Mesodermal cell (in vitro differentiated cells): Measurements from ENCODE around the gene ASXL3. TPM values are rescaled to one million over a fixed set of nuclear protein-coding genes. Genes with fewer than 3 reads are reported as not detected.

ENCODE experiments used
- H3K27ac ChIP-seq: 2 replicates; pipeline ENCODE4 v1.7.0; 2013; ENCODE audit warnings: mild to moderate bottlenecking, low read depth, low read length, moderate library complexity; ENCODE audit not compliant: severe bottlenecking
- H3K36me3 ChIP-seq: 2 replicates; pipeline ENCODE4 v1.7.1; 2013; ENCODE audit warnings: mild to moderate bottlenecking, low read length, moderate library complexity; ENCODE audit not compliant: control insufficient read depth, insufficient read depth
- H3K4me1 ChIP-seq: one replicate; pipeline ENCODE4 v1.7.1; 2013; ENCODE audit warnings: mild to moderate bottlenecking, low read length; ENCODE audit not compliant: insufficient read depth, control insufficient read depth, poor library complexity, severe bottlenecking
- H3K4me3 ChIP-seq: 2 replicates; pipeline ENCODE4 v1.7.0; 2013; ENCODE audit warnings: low read length, control low read depth, mild to moderate bottlenecking; ENCODE audit not compliant: insufficient read depth, poor library complexity, severe bottlenecking; ENCODE audit errors: extremely low read depth
- H3K9me3 ChIP-seq: 2 replicates; pipeline ENCODE4 v1.7.1; 2013; ENCODE audit warnings: mild to moderate bottlenecking, low read length, moderate library complexity; ENCODE audit not compliant: control insufficient read depth
- WGBS, 2 experiments: methylation state at CpG; one replicate each; pipeline ENCODE4 v1.1.5; 2013; ENCODE audit warnings: missing lambda C conversion rate in 2 of 2; ENCODE audit not compliant: insufficient coverage in 2 of 2; 5-methylcytosine and 5-hydroxymethylcytosine counted together
- polyA plus RNA-seq, 2 experiments: library from polyadenylated mRNA; stranded (reverse); fragments of 50-300 nt; gene quantifications; one replicate each; pipeline ENCODE4 v1.2.3, GENCODE V29; 2013

Gene ASXL3
- polyA plus RNA-seq (2013, experiment 1 of 2): 6.0 TPM
- 8.5 TPM for polyA plus RNA-seq (2013, experiment 2 of 2)

DNA sequence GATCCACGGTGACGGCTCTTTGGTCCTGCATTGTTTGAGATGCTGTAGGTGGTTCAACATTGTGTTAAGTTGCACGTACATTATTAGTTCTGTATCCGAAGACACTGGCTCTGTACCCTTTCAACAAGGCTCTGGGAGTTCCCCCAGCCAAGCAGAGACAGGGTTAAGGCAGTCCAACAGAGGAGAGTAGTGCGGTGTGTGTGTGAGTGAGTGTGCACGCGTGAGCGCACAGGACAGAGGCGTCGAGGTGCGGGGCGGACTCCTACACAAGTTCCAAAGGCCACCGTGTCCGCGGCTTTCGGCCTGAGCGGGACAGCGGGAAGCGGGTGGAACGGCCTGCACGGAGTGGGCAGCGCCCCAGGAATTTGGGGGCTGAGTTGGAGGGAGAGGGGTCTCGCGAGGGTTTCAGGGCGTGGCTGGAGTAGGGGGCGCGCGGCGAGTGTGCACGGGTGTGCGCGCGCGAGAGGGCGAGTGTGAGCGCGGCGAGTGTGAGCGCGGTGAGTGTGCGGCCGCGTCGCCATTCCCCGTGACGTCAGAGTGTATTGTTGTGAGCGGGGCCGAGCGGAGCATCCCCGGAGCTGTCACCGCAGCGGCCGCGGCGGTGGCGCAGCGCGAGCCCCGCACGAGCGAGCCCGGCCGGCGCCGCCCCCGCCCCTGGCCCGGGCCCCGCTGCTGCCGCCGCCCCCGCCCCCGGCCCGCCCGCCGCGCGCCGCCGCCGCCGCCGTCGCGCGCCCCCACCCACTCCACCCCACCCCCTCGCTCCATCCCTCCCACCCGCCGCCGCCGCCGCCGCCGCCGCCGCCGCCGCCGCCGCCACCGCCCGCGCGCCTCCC, at the start of gene ASXL3:
TSS of gene ASXL3 (plus strand) at position 535 of the 833 bp plus-strand sequence. CDS start 413 bp downstream, outside the sequence.
- WGBS, 2 experiments: 2 to 6% methylated on average over 12 to 26 of the region's 103 CpGs
- H3K27ac ChIP-seq: peak within 1 kb of the TSS; percentile 87
- H3K9me3 ChIP-seq: no peaks in the 10 kb centered on the region
- H3K4me3 ChIP-seq: peak within 1 kb of the TSS; percentile 66
- no peaks in the 10 kb centered on the region for H3K4me1 ChIP-seq
- H3K36me3 ChIP-seq: no peaks in the 10 kb centered on the region

DNA sequence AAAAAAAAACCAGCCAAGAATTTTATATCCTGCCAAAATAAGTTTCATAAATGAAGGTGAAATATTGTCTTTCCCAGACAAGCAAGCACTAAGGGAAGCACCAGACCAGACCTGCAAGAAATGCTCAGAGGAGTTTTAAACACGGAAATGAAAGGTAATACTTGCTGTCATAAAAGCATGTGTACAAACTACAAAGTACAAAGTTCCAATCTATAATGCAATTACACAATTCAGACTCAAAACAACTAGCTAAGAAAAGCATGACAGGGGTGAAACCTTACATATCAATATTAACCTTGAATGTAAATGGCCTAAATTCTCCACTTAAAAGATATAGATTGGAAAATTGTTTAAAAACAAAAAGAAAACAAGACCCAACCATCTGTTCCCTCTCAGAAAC, 45.0 kb upstream of the ASXL3 start:
- no peaks in the 10 kb centered on the region for H3K9me3 ChIP-seq
- no peak overlapping the region for H3K4me3 ChIP-seq
- WGBS, 2 experiments: no CpG with 5 or more reads among the region's 1 CpG
- H3K36me3 ChIP-seq: no peaks in the 10 kb centered on the region
- no peaks in the 10 kb centered on the region for H3K4me1 ChIP-seq
- no peak overlapping the region for H3K27ac ChIP-seq

DNA sequence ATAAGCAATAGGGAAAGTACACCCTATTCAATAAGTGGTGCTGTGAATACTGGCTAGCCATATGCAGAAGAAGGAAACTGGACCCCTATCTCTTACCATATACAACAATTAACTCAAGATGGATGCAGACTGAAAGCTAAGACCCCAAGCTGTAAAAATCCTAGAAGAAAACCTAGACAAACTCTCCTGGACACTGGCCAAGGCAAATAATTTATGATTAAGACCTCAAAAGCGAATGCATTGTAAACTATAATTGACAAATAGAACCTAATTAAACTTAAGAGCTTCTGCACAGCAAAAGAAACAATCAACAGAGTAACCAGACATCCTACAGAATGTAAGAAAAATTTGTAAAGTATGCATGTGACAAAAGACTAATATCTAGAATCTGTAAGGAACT, 41.1 kb upstream of the ASXL3 start:
- H3K4me1 ChIP-seq: no peaks in the 10 kb centered on the region
- H3K36me3 ChIP-seq: no peaks in the 10 kb centered on the region
- H3K9me3 ChIP-seq: no peaks in the 10 kb centered on the region
- no peak overlapping the region for H3K4me3 ChIP-seq
- H3K27ac ChIP-seq: no peak overlapping the region
- WGBS, 2 experiments: no CpG with 5 or more reads among the region's 1 CpG

GRCh38 chr18:33538418-33539042, 39.5 kb upstream of the ASXL3 start:
- Histone ChIP-seq H3K27ac (no peak overlapping the region), H3K9me3 (no peaks in the 10 kb centered on the region), H3K4me3 (no peak overlapping the region), H3K4me1 (no peaks in the 10 kb centered on the region), H3K36me3 (no peaks in the 10 kb centered on the region)
- WGBS, 2 experiments: 93 to 100% methylated on average over 3 to 4 of the region's 6 CpGs

DNA sequence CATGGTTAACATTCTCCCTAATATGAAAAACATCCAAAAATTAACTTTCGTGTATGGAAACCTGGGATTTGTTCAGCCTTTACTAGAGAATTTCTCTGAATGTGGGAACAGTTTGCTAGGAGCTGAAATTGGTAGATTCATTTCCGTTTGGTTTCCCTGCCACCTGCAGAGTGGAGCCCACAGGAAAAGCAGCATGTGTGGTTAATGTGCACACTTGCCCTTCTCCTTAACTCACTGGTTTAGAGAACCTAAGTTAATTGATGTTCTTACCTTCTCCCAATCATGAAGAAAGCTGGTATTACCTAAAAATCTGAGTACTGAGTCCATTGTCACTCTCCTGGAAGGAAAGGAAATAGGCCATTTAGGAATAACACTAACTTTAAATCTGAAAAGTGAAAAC, 37.6 kb upstream of the ASXL3 start:
- no peak overlapping the region for H3K27ac ChIP-seq
- no peaks in the 10 kb centered on the region for H3K4me1 ChIP-seq
- no peaks in the 10 kb centered on the region for H3K36me3 ChIP-seq
- H3K4me3 ChIP-seq: no peak overlapping the region
- no peaks in the 10 kb centered on the region for H3K9me3 ChIP-seq
- no CpG with 5 or more reads among the region's 2 CpGs for WGBS, 2 experiments

DNA sequence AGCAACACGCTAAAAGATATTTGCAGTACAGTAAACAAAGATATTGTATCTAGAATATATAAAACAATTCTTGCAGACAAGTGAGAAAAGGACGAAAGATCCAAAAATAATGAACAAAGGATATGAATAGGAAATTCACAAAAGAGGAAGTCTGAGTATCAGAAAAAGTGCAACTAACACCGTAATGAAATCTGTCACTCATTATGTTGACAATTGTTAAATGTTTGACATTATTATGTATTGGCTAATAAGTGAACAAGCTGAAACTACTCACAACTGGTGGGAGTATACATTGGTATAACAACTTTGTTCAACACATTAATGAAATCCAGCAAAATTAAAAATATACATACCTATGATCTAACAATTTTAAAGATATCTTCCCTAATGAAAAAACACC, 36.7 kb upstream of the ASXL3 start:
- no peaks in the 10 kb centered on the region for H3K9me3 ChIP-seq
- no peak overlapping the region for H3K4me3 ChIP-seq
- H3K4me1 ChIP-seq: no peaks in the 10 kb centered on the region
- no peaks in the 10 kb centered on the region for H3K36me3 ChIP-seq
- H3K27ac ChIP-seq: no peak overlapping the region
- WGBS, 2 experiments: no CpG with 5 or more reads among the region's 3 CpGs

- H3K4me3 ChIP-seq: no peak overlapping the region
- H3K27ac ChIP-seq: no peak overlapping the region
- H3K9me3 ChIP-seq: no peaks in the 10 kb centered on the region
- peaks cover 14% of the 10 kb centered on the region for H3K4me1 ChIP-seq
- H3K36me3 ChIP-seq: no peaks in the 10 kb centered on the region
- WGBS, 2 experiments: 90 to 100% methylated on average over 2 of the region's 2 CpGs
Measured at GRCh38 chr18:33556846-33557245, 21.2 kb upstream of the ASXL3 start.

GRCh38 chr18:33557706-33558105, 20.3 kb upstream of the ASXL3 start:
- Histone ChIP-seq H3K27ac (no peak overlapping the region), H3K9me3 (no peaks in the 10 kb centered on the region), H3K4me3 (no peak overlapping the region), H3K36me3 (no peaks in the 10 kb centered on the region), H3K4me1 (peaks cover 14% of the 10 kb centered on the region)
- no CpG with 5 or more reads among the region's 3 CpGs for WGBS, 2 experiments

- H3K4me1 ChIP-seq: peaks cover 14% of the 10 kb centered on the region
- no CpG with 5 or more reads among the region's 1 CpG for WGBS, 2 experiments
- no peak overlapping the region for H3K27ac ChIP-seq
Measured at GRCh38 chr18:33558529-33558928, 19.5 kb upstream of the ASXL3 start.

DNA sequence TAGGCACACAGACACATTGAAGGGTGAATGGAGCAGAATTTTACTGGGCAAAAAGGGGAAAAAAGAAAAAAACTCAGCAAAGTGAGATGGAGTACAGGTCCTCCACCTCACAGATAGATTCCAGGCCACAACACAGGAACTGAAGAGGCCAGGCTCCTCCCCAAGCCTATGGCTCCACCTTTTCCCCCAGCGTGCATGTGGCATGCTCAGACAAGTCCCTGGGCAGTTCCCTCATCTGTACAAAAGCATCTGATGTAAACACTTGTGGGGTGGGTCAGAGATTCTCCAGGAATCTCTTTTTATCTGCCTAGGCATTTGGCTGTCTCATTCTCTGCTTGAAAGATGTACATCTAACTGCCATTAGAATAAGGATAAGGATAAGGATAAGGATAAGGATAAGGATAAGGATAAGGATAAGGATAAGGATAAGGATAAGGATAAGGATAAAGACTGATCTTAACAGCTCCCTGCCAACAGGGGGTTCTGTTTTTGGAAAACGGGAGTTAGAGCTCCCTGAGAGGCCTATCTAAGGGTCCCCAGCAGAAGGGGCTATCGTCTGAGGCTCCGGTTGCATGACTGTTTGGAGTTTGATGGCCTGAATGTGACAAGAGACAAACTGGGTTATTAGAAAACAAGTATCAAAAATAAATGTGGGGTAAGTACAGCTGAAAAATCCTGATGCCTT, 17.2 kb upstream of the ASXL3 start:
- no peak overlapping the region for H3K4me3 ChIP-seq
- no peaks in the 10 kb centered on the region for H3K9me3 ChIP-seq
- no peaks in the 10 kb centered on the region for H3K36me3 ChIP-seq
- 53 to 58% methylated on average over 2 to 3 of the region's 4 CpGs for WGBS, 2 experiments
- H3K4me1 ChIP-seq: peaks cover 14% of the 10 kb centered on the region
- peak overlapping the region; percentile 82 for H3K27ac ChIP-seq

More at GRCh38 chr18:33558529-33558928, 19.5 kb upstream of the ASXL3 start:
- H3K36me3 ChIP-seq: no peaks in the 10 kb centered on the region
- no peak overlapping the region for H3K4me3 ChIP-seq
- no peaks in the 10 kb centered on the region for H3K9me3 ChIP-seq
